ENCODE data around the gene SERPINA1. TPM values are rescaled to one million over a fixed set of nuclear protein-coding genes. Genes with fewer than 3 reads are reported as not detected.

The SERPINA1 gene
- total RNA-seq, 2 donors from 2014 or later = 2.4 to 8.8 TPM

GRCh38 chr14:94393474-94393873, 5.1 kb upstream of the SERPINA1 start:
- TF ChIP-seq CTCF (IDR thresholded peaks at IDR 0.05) = no peak
- no peak overlapping the region for H3K27ac ChIP-seq
- no peak for DNase-seq (ENCODE audit: low spot score)
- no peaks in the 10 kb centered on the region for H3K9me3 ChIP-seq
- H3K27me3 ChIP-seq = no peaks in the 10 kb centered on the region
- H3K4me3 ChIP-seq = no peak overlapping the region
- no peaks in the 10 kb centered on the region for H3K36me3 ChIP-seq
- H3K4me1 ChIP-seq = no peaks in the 10 kb centered on the region

GRCh38 chr14:94392510-94392935, 4.1 kb upstream of the SERPINA1 start:
- no peaks in the 10 kb centered on the region for H3K4me1 ChIP-seq
- H3K4me3 ChIP-seq = no peak overlapping the region
- no peaks in the 10 kb centered on the region for H3K9me3 ChIP-seq
- TF ChIP-seq CTCF (IDR thresholded peaks at IDR 0.05) = no peak
- peak; percentile 68 for DNase-seq (ENCODE audit: low spot score)
- H3K27ac ChIP-seq = no peak overlapping the region
- H3K36me3 ChIP-seq = no peaks in the 10 kb centered on the region
- H3K27me3 ChIP-seq = no peaks in the 10 kb centered on the region

- H3K4me3 ChIP-seq = no peak overlapping the region
- no peak for TF ChIP-seq CTCF (IDR thresholded peaks at IDR 0.05)
- H3K9me3 ChIP-seq = no peaks in the 10 kb centered on the region
- no peaks in the 10 kb centered on the region for H3K36me3 ChIP-seq
- H3K27me3 ChIP-seq = no peaks in the 10 kb centered on the region
- no peaks in the 10 kb centered on the region for H3K4me1 ChIP-seq
- no peak for DNase-seq (ENCODE audit: low spot score)
- H3K27ac ChIP-seq = no peak overlapping the region
These were observed 3.0 kb upstream of the SERPINA1 start for GRCh38 chr14:94391281-94391975.

GRCh38 chr14:94390372-94391086, 2.1 kb upstream of the SERPINA1 start:
- no peak overlapping the region for H3K4me3 ChIP-seq
- H3K27ac ChIP-seq = no peak overlapping the region
- H3K9me3 ChIP-seq = no peaks in the 10 kb centered on the region
- TF ChIP-seq CTCF (IDR thresholded peaks at IDR 0.05) = no peak
- no peaks in the 10 kb centered on the region for H3K36me3 ChIP-seq
- no peaks in the 10 kb centered on the region for H3K27me3 ChIP-seq
- no peaks in the 10 kb centered on the region for H3K4me1 ChIP-seq
- no peak for DNase-seq (ENCODE audit: low spot score)

- no peaks in the 10 kb centered on the region for H3K36me3 ChIP-seq
- no peaks in the 10 kb centered on the region for H3K9me3 ChIP-seq
- H3K27ac ChIP-seq = no peak overlapping the region
- TF ChIP-seq CTCF (IDR thresholded peaks at IDR 0.05) = no peak
- H3K4me1 ChIP-seq = no peaks in the 10 kb centered on the region
- no peaks in the 10 kb centered on the region for H3K27me3 ChIP-seq
- DNase-seq (ENCODE audit: low spot score) = no peak
- no peak overlapping the region for H3K4me3 ChIP-seq
These were observed 1.4 kb upstream of the SERPINA1 start for GRCh38 chr14:94389731-94390371.
